Stimulated activated CD4-positive, alpha-beta T cell treated with anti-CD3 and anti-CD28 coated beads, Interleukin-1b, Interleukin-23, amount 100 ng/mL, for 24 hours (primary cell): ENCODE measurements around the gene CYP26B1.
"Not testable (repeated sequence)": the region's sequence is repeated elsewhere in the genome, so short reads cannot be mapped to it uniquely, and the experiment has no call there.

ENCODE experiments used
- DNase-seq, 4 experiments: peaks; one replicate each; pipeline ENCODE4 v3.0.0-alpha.2; 2020; ENCODE audit warnings: low read depth in 4 of 4, low spot score in 1 of 4

CYP26B1 gene

GRCh38 chr2:72112401-72112800 is 35.3 kb downstream of the CYP26B1 start:
- no peak for DNase-seq

- no peak for DNase-seq
Measured at GRCh38 chr2:72111061-72111460, 36.6 kb downstream of the CYP26B1 start.

- no peak for DNase-seq
Measured at GRCh38 chr2:72109904-72110303, 37.8 kb downstream of the CYP26B1 start.

- DNase-seq, result no peak
Measured at GRCh38 chr2:72109291-72109690, 38.4 kb downstream of the CYP26B1 start.

- DNase-seq, result no peak
Measured at GRCh38 chr2:72108121-72108520, 39.5 kb downstream of the CYP26B1 start.

- no peak for DNase-seq
Measured at GRCh38 chr2:72106978-72107377, 40.7 kb downstream of the CYP26B1 start.

- DNase-seq, result no peak
Measured at GRCh38 chr2:72104821-72105588, 42.7 kb downstream of the CYP26B1 start.

GRCh38 chr2:72103690-72104089 is 44.0 kb downstream of the CYP26B1 start:
- DNase-seq, result no peak

- DNase-seq, result no peak
Measured at GRCh38 chr2:72103161-72103560, 44.5 kb downstream of the CYP26B1 start.

- no peak for DNase-seq
Measured at GRCh38 chr2:72098935-72099334, 48.7 kb downstream of the CYP26B1 start.

GRCh38 chr2:72097276-72097675 is 50.4 kb downstream of the CYP26B1 start:
- DNase-seq, result no peak

GRCh38 chr2:72096181-72096580 is 51.5 kb downstream of the CYP26B1 start:
- no peak for DNase-seq

GRCh38 chr2:72095364-72095763 is 52.3 kb downstream of the CYP26B1 start:
- no peak for DNase-seq

GRCh38 chr2:72094701-72095100 is 53.0 kb downstream of the CYP26B1 start:
- no peak for DNase-seq

- DNase-seq, result no peak
Measured at GRCh38 chr2:72092111-72092510, 55.6 kb downstream of the CYP26B1 start.

GRCh38 chr2:72090781-72091482 is 56.7 kb downstream of the CYP26B1 start:
- no peak for DNase-seq

GRCh38 chr2:72090271-72090720 is 57.4 kb downstream of the CYP26B1 start:
- no peak for DNase-seq

GRCh38 chr2:72089537-72089936 is 58.1 kb downstream of the CYP26B1 start:
- DNase-seq, result no peak

- DNase-seq, result no peak
Measured at GRCh38 chr2:72089028-72089427, 58.6 kb downstream of the CYP26B1 start.

GRCh38 chr2:72086871-72087633 is 60.6 kb downstream of the CYP26B1 start:
- DNase-seq, result not testable (repeated sequence)

- DNase-seq, result no peak
Measured at GRCh38 chr2:72085513-72085912, 62.1 kb downstream of the CYP26B1 start.

GRCh38 chr2:72085036-72085435 is 62.6 kb downstream of the CYP26B1 start:
- DNase-seq, result no peak
